A673 (cell line): ENCODE data around the gene TNFRSF13B.

Experiments
- CTCF ChIP-seq: fragments of 300-800, 200-600 bp; sonication (generic); conservative IDR thresholded peaks from 2 replicates; pipeline ENCODE4 v1.5.1; 2017; ENCODE audit warnings: low read depth, mild to moderate bottlenecking, antibody characterized with exemption, low read length, moderate library complexity, mixed read lengths
- EZH2 ChIP-seq: fragments of 200-600 bp; sonication (generic); IDR thresholded peaks from 2 replicates; pipeline ENCODE4 v1.6.1; 2017; ENCODE audit warnings: borderline replicate concordance, low read depth, mild to moderate bottlenecking, mixed read lengths, antibody characterized with exemption, low read length; ENCODE audit not compliant: poor library complexity, severe bottlenecking

- TF ChIP-seq CTCF, result no peak
- TF ChIP-seq EZH2, result no peak
Measured at GRCh38 chr17:16954521-16954920, 17.4 kb downstream of the TNFRSF13B start.
